Fibroblast of mammary gland (primary cell): Measurements from ENCODE around the gene PRLR.
A peak's percentile ranks its signal among the peaks of the same experiment; 100 is the strongest.

Source experiments
- DNase-seq: peaks from one replicate; pipeline ENCODE4 v3.0.0-alpha.2; 2010; ENCODE audit warnings: low read depth
- H3K4me3 ChIP-seq: 2 replicates; pipeline ENCODE4 v1.5.1; 2011; ENCODE audit warnings: low read depth, mild to moderate bottlenecking, low read length, moderate library complexity; ENCODE audit not compliant: control insufficient read depth
- CTCF ChIP-seq: conservative IDR thresholded peaks from 2 replicates; pipeline ENCODE4 v1.5.1; 2011; ENCODE audit warnings: low read depth, low read length, inconsistent platforms; ENCODE audit not compliant: control insufficient read depth, insufficient read depth

PRLR gene

GRCh38 chr5:35134278-35135030 is 95.8 kb downstream of the PRLR start:
- H3K4me3 ChIP-seq, result no peak overlapping the region
- no peak for DNase-seq
- TF ChIP-seq CTCF, result no peak

- no peak overlapping the region for H3K4me3 ChIP-seq
- no peak for TF ChIP-seq CTCF
- peak; percentile 68 for DNase-seq
These were observed 97.1 kb downstream of the PRLR start for GRCh38 chr5:35133186-35133585.

GRCh38 chr5:35131723-35132122 is 98.6 kb downstream of the PRLR start:
- H3K4me3 ChIP-seq, result no peak overlapping the region
- no peak for TF ChIP-seq CTCF
- peak; percentile 65 for DNase-seq

- DNase-seq, result peak; percentile 77
- no peak for TF ChIP-seq CTCF
- H3K4me3 ChIP-seq, result no peak overlapping the region
These were observed 100.3 kb downstream of the PRLR start for GRCh38 chr5:35129921-35130485.

GRCh38 chr5:35129276-35129675 is 101.0 kb downstream of the PRLR start:
- DNase-seq, result peak; percentile 95
- no peak overlapping the region for H3K4me3 ChIP-seq
- no peak for TF ChIP-seq CTCF

GRCh38 chr5:35127006-35127405 is 103.3 kb downstream of the PRLR start:
- DNase-seq, result no peak
- H3K4me3 ChIP-seq, result no peak overlapping the region
- no peak for TF ChIP-seq CTCF
